AG04450 (cell line): ENCODE measurements around the gene ARV1. TPM values are rescaled to one million over a fixed set of nuclear protein-coding genes. Genes with fewer than 3 reads are reported as not detected.

Experiments used
- CTCF ChIA-PET: fragments of 300-600, 350-600 bp; formaldehyde crosslinking; extraction: SDS; loops from one replicate; lab custom pipeline; 2022; ENCODE audit warnings: antibody characterized with exemption, inconsistent platforms; lab: Charles Lee
- POLR2A ChIA-PET: fragments of 350-600 bp; formaldehyde crosslinking; extraction: SDS; loops from one replicate; lab custom pipeline; 2021; ENCODE audit warnings: antibody characterized with exemption, inconsistent platforms; lab: Yijun Ruan, JAX
- DNase-seq: peaks from one replicate; pipeline ENCODE4 v3.0.0-alpha.2; 2011; ENCODE audit warnings: low read depth, low spot score
- H3K27ac ChIP-seq: one replicate; pipeline ENCODE4 v1.5.1; 2012; ENCODE audit warnings: low read depth, low read length, control low read depth
- H3K27me3 ChIP-seq: one replicate; pipeline ENCODE4 v1.6.0; 2012; ENCODE audit warnings: low read length; ENCODE audit not compliant: control insufficient read depth, insufficient read depth
- H3K4me3 ChIP-seq: 2 replicates; pipeline ENCODE4 v1.5.1; 2011; ENCODE audit warnings: mild to moderate bottlenecking, low read depth, low read length, control low read depth
- H3K9me3 ChIP-seq: 2 replicates; pipeline ENCODE4 v1.5.1; 2012; ENCODE audit warnings: low read length; ENCODE audit not compliant: control insufficient read depth, insufficient read depth
- CTCF ChIP-seq: IDR thresholded peaks from 2 replicates; pipeline ENCODE4 v1.5.1; 2011; ENCODE audit warnings: low read depth, low read length, control low read depth, inconsistent platforms
- polyA plus RNA-seq: library from polyadenylated mRNA; depleted of rRNA; stranded (reverse); fragments of >200 nt; gene quantifications from 2 replicates; pipeline ENCODE4 v1.2.3, GENCODE V29; 2011

Gene ARV1
- polyA plus RNA-seq, 1 experiment = 37.2 TPM

- CTCF ChIA-PET = interaction anchor here (1.6 kb wide), 1 partner anchor 171 kb away, joined by 5 read pairs; no protein-coding TSS in a partner anchor
- Histone ChIP-seq H3K4me3 (peak overlapping the region; percentile 74), H3K27ac (no peak overlapping the region), H3K27me3 (peaks cover 16% of the 10 kb centered on the region), H3K9me3 (peaks cover 3% of the 10 kb centered on the region; the same call in 1 of the 2 replicates)
- no peak for TF ChIP-seq CTCF
- POLR2A ChIA-PET = no interaction called here
- DNase-seq = no peak
Observed at GRCh38 chr1:231039161-231040018, 60.5 kb downstream of the ARV1 start.

DNA sequence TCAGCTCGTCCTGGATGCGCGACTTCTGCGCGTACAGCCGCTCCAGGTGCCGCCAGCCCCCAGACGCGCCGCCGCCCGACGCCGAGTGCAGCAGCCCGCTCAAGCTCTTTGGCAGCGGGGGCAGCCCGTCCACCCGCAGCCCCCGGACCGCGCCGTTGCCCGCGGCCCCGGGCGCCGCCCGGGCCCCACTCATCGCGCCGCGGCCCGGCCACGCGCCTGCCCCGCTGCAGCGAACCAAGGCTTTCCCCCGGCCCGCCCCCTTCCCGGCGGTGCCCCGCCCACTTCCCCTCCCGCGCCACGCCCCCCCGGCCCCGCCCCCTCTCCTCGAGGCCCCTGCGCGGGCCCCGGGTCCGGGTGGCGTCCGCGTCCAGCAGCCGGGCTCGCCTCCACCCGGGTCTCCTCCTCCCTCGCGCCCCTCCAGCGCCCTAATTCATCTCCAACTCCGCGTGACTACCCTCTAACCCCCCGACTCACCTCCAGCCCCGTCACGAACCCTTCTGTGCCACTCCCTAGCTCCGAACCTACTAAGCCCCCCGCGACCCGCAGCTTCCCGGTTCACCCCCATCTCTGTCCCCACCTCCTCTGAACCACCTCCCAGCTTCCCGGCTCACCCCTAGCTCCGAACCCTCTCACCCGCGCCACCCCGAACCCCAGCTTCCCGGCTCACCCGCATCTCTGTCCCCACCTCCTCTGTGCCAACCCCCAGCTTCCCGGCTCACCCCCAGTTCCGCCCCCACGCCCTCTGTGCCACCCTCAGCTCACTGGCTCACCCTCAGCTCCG lies 61.3 kb downstream of the ARV1 start, which contains the start of gene FAM89A:
TSS of gene FAM89A (minus strand) at position 236 of the 781 bp plus-strand sequence. CDS start at position 193, 43 bp downstream.
- no peak within 1 kb of the TSS for H3K27ac ChIP-seq
- POLR2A ChIA-PET = no interaction called here
- DNase-seq = no peak
- H3K27me3 ChIP-seq = peaks cover 18% of the 10 kb centered on the region
- H3K9me3 ChIP-seq = peaks cover 5% of the 10 kb centered on the region
- TF ChIP-seq CTCF = no peak
- CTCF ChIA-PET = interaction anchor here (1.6 kb wide), 1 partner anchor 170 kb away, joined by 5 read pairs; no protein-coding TSS in a partner anchor
- H3K4me3 ChIP-seq = peak within 1 kb of the TSS; percentile 74

DNA sequence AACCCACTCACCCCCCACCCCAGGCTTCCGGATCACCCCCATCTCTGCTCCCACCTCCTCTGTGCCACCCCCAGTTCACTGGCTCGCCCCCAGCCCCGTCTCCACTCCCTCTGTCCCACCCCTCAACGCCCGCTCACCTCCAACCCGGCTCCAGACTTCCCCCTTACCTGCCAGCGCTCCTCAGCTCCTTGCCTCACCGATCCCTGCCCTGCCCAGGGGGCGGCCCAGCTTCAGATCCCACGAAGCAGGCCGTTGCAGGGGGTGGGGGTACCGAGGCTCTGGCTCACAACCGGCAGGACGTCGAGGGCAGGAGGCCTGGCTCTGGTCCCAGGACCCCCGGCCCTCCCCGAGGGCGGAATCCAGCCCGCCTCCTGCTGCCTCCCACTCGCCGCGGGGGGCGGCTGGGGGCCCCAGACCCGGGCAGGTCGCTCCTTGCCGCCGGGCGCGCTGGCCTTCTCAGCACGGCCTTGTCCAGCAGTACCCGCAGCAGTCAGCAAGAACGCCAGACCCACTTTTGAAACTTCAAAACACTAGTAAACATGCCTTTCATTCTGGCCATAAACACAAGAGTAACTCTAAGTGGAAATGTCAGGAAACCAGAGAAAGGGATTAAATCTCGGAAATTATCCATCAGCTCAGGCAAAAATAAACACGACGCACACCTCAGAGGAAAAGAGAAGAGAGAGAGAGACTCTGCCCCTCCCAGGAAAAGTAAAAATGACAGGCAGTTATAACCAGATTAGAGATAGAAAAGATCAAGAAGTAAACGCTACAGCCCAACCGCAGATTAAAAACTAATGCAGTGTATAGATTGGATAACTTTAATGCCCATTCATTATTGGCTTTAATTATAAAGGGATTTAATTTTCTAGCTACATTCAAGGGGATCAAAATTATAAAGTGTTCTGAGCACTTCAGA lies 62.2 kb downstream of the ARV1 start:
- CTCF ChIA-PET = no interaction called here
- no peak for TF ChIP-seq CTCF
- peaks cover 5% of the 10 kb centered on the region for H3K9me3 ChIP-seq
- H3K4me3 ChIP-seq = peak overlapping the region; percentile 65
- H3K27me3 ChIP-seq = peaks cover 20% of the 10 kb centered on the region
- no peak overlapping the region for H3K27ac ChIP-seq
- POLR2A ChIA-PET = no interaction called here
- DNase-seq = no peak

GRCh38 chr1:231041719-231042261 lies 62.9 kb downstream of the ARV1 start:
- ChIA-PET POLR2A (no interaction called here), CTCF (no interaction called here)
- H3K27ac ChIP-seq = no peak overlapping the region

More at GRCh38 chr1:231041719-231042261, 62.9 kb downstream of the ARV1 start:
- Histone ChIP-seq H3K27me3 (peaks cover 22% of the 10 kb centered on the region), H3K4me3 (no peak overlapping the region), H3K9me3 (peaks cover 5% of the 10 kb centered on the region)
- TF ChIP-seq CTCF = no peak
- no peak for DNase-seq
